ENCODE measurements around the gene LAMTOR2. TPM values are rescaled to one million over a fixed set of nuclear protein-coding genes. Genes with fewer than 3 reads are reported as not detected.

Gene LAMTOR2
- 9.0 and 11.7 TPM in 2 replicates for total RNA-seq (2013; cell fraction: nucleolus; rRNA removed)
- 76.3 and 90.3 TPM in 2 replicates for total RNA-seq (2014; rRNA removed)
- total RNA-seq (2014; rRNA removed; fragmentation: Illumina TruSeq; extraction: Trizol), result 77.3 and 80.2 TPM in 2 replicates
- total RNA-seq (2021), result 73.5 and 73.9 TPM in 2 replicates
- polyA plus RNA-seq (2011; ENCODE audit: low read depth), result 65.1 TPM
- polyA plus RNA-seq (2011; rRNA removed), result 37.4 and 72.0 TPM in 2 replicates
- polyA plus RNA-seq (2011; cell fraction: cytosol; rRNA removed), result 132 and 162 TPM in 2 replicates
- polyA plus RNA-seq (2011; cell fraction: nucleus; rRNA removed), result 58.7 and 59.5 TPM in 2 replicates
- 58.4 and 65.5 TPM in 2 replicates for polyA plus RNA-seq (2012)
- polyA plus RNA-seq (2014; fragmentation: Illumina TruSeq; extraction: Trizol), result 34.9 and 71.9 TPM in 2 replicates
- polyA plus RNA-seq (2014; fragmentation: Nextera tagmentation; extraction: Ambion mirVana), result 100 to 1,000 TPM; 225 to 264 TPM
- 104 and 123 TPM in 2 replicates for polyA plus RNA-seq (2014; rRNA removed)
- polyA plus RNA-seq (2016; fragmentation: Nextera tagmentation; extraction: Ambion mirVana), result 100 to 1,000 TPM; 139 to 160 TPM
- 31.7 and 56.7 TPM in 2 replicates for polyA minus RNA-seq (2011; rRNA and poly(A)+ RNA removed)
- polyA minus RNA-seq (2011; cell fraction: cytosol; rRNA and poly(A)+ RNA removed), result 13.7 and 14.2 TPM in 2 replicates
- 16.6 and 17.5 TPM in 2 replicates for polyA minus RNA-seq (2011; cell fraction: nucleus; rRNA and poly(A)+ RNA removed)
- percentile 66 among the genes with signal in this experiment for Bru-seq, nascent RNA
- percentile 69 among the genes with signal in this experiment for BruChase-seq, experiment 1, labeled RNA remaining after a 6-hour chase
- percentile 64 among the genes with signal in this experiment for BruChase-seq, experiment 2, labeled RNA remaining after a 2-hour chase
- long read RNA-seq, experiment 1, transcript LAMTOR2-203 (4 exons, 655 nt), result major isoform, 60 of 68 reads
- long read RNA-seq, experiment 1, partial matches to known transcripts, result 0 of 68 reads
- long read RNA-seq, experiment 1, other reads (novel, unspliced or antisense), result 3 of 68 reads
- long read RNA-seq, experiment 2, transcript LAMTOR2-203 (4 exons, 655 nt), result major isoform, 107 of 115 reads
- long read RNA-seq, experiment 2, partial matches to known transcripts, result 0 of 115 reads
- long read RNA-seq, experiment 2, other reads (novel, unspliced or antisense), result 3 of 115 reads

GRCh38 chr1:156054500-156055280 lies at the start of gene LAMTOR2:
Gene LAMTOR2, plus strand, starts transcription at chr1:156054782. Its CDS starts 108 bp downstream, at chr1:156054890.
- peak within 1 kb of the TSS; percentile 98 for H2AFZ ChIP-seq (ENCODE audit: control insufficient read depth, low read depth, low read length)
- POLR2A ChIA-PET, result interaction anchor here (0.7 to 1.3 kb wide), 2 partner anchors 28 to 34 kb away, joined by 3 to 5 read pairs; partner anchors contain the start of gene SSR2
- peak within 1 kb of the TSS; percentile 95 for H3K27ac ChIP-seq (ENCODE audit: control insufficient read depth, insufficient read depth)
- CTCF ChIA-PET, result interaction anchor here (0.9 to 3.1 kb wide), 4 partner anchors 11 to 65 kb away, joined by 3 to 28 read pairs (median 5); no protein-coding TSS in a partner anchor
- H3K79me2 ChIP-seq (ENCODE audit: control insufficient read depth, insufficient read depth, low read length), result peaks cover 19% of the 10 kb centered on the region
- H3K4me3 ChIP-seq, result peak within 1 kb of the TSS; percentile 93
- RAD21 ChIA-PET (ENCODE audit: unreplicated experiment), result interaction anchor here (3.3 kb wide), 1 partner anchor 116 kb away, joined by 11 read pairs; no protein-coding TSS in a partner anchor
- SMC1A ChIA-PET (ENCODE audit: uncharacterized antibody, unreplicated experiment), result interaction anchor here (1.0 kb wide), 1 partner anchor 11 kb away, joined by 4 read pairs; no protein-coding TSS in a partner anchor
- in situ Hi-C loops (cut with MboI), result no loop called here
- H3K4me2 ChIP-seq (ENCODE audit: control insufficient read depth, insufficient read depth), result peak within 1 kb of the TSS; percentile 99
- TSS peak; percentile 84 for BruUV-seq (replicated peaks)
- DNase-seq (ENCODE audit: low read depth, low spot score) (peak; percentile 83), ATAC-seq (peak; percentile 84), FAIRE-seq (peak; percentile 72)
- intact Hi-C loops (cut with micrococcal nuclease; ENCODE audit: unreplicated experiment), result loop anchor here (2.0 to 10.0 kb wide), 4 partner anchors 34 to 200 kb away; partner anchors contain the start of genes ARHGEF2, GON4L, SSR2 and SYT11
- H3K27me3 ChIP-seq (replicated peaks in 1 of 2; ENCODE audit: control insufficient read depth in 2 of 2, insufficient read depth in 2 of 2, low read length in 1 of 2), result no peaks in the 10 kb centered on the region
- peak within 1 kb of the TSS; percentile 96 for H3K9ac ChIP-seq (ENCODE audit: control insufficient read depth, insufficient read depth, low read length)
- under 1% methylated on average over 42 of the region's 53 CpGs for WGBS (ENCODE audit: insufficient coverage, insufficient replicate concordance, low lambda C conversion rate, missing lambda C conversion rate)
- H3K36me3 ChIP-seq (ENCODE audit: control insufficient read depth in 2 of 2, insufficient read depth in 2 of 2, low read length in 1 of 2), result no peaks in the 10 kb centered on the region; a peak in 2 of 4 replicates
- H3K4me1 ChIP-seq (ENCODE audit: control insufficient read depth, insufficient read depth, low read length), result no peaks in the 10 kb centered on the region; the same call in 1 of the 2 replicates
- no peaks in the 10 kb centered on the region for H3K9me3 ChIP-seq (replicated peaks; ENCODE audit: control insufficient read depth, insufficient read depth, low read length)
- H4K20me1 ChIP-seq (ENCODE audit: control insufficient read depth, insufficient read depth), result no peaks in the 10 kb centered on the region
- TF ChIP-seq SREBF2 (IDR thresholded peaks at IDR 0.05; ENCODE audit: low read length), result no peak
- 0 out of 2 replicates have a peak, but pooled peaks have one; percentile 60 for TF ChIP-seq HDGF (IDR thresholded peaks at IDR 0.05)
- peak; percentile 99 for TF ChIP-seq SIX5 (IDR thresholded peaks at IDR 0.05; ENCODE audit: low read depth, low read length, severe bottlenecking)
- no peak for TF ChIP-seq ATF2 (IDR thresholded peaks at IDR 0.05; ENCODE audit: low read length)
- peak; percentile 51 for TF ChIP-seq GATAD2B (conservative IDR thresholded peaks at IDR 0.05; ENCODE audit: low read depth)
- no peak for TF ChIP-seq SUPT20H (IDR thresholded peaks at IDR 0.05; ENCODE audit: borderline replicate concordance, control insufficient read depth, low read depth, low read length)
- TF ChIP-seq MEF2A (IDR thresholded peaks at IDR 0.05; ENCODE audit: insufficient read depth, low read depth, low read length), result peak; percentile 71; the same call in 1 of the 2 replicates
- TF ChIP-seq DPF2 (IDR thresholded peaks at IDR 0.05), result 0 out of 2 replicates have a peak, but pooled peaks have one; percentile 15
- peak; percentile 80 for TF ChIP-seq GABPA (IDR thresholded peaks at IDR 0.05; ENCODE audit: low read depth)
- peak; percentile 80 to 85 for TF ChIP-seq IKZF2 (IDR thresholded peaks at IDR 0.05)
- peak in 1 of 2 experiments; percentile 49; a peak in 2 of 3 replicates for TF ChIP-seq EGR1 (IDR thresholded peaks at IDR 0.05; ENCODE audit: borderline replicate concordance in 1 of 2, low read depth in 2 of 2, low read length in 2 of 2)
- no peak for TF ChIP-seq JUNB (IDR thresholded peaks at IDR 0.05)
- peak; percentile 37; the same call in 1 of the 2 replicates for TF ChIP-seq STAT1 (conservative IDR thresholded peaks at IDR 0.05)
- TF ChIP-seq CTCF (IDR thresholded peaks at IDR 0.05 in 2 of 3, conservative IDR thresholded peaks at IDR 0.05 in 1 of 3; ENCODE audit: control insufficient read depth in 2 of 3, extremely low read depth in 1 of 3, insufficient read depth in 1 of 3, low read depth in 3 of 3, low read length in 3 of 3), result no peak

Measured in GM12878 (cell line).